NCI-H82 (cell line): ENCODE results near the gene RGS6.

Experiments
- DNase-seq: peaks from one replicate; lab custom pipeline; 2025; lab: John Stamatoyannopoulos, UW

The RGS6 gene

GRCh38 chr14:71947947-71948500, 15.8 kb downstream of the RGS6 start:
- no peak for DNase-seq

- no peak for DNase-seq
Observed at GRCh38 chr14:71952381-71953363, 20.4 kb downstream of the RGS6 start.

- peak; percentile 66 for DNase-seq
Observed at GRCh38 chr14:71956920-71957563, 24.8 kb downstream of the RGS6 start.

GRCh38 chr14:71959055-71959454, 26.8 kb downstream of the RGS6 start:
- DNase-seq = no peak

- peak; percentile 58 for DNase-seq
Observed at GRCh38 chr14:71960494-71961353, 28.5 kb downstream of the RGS6 start.

GRCh38 chr14:71961972-71962371, 29.7 kb downstream of the RGS6 start:
- DNase-seq = no peak

DNA sequence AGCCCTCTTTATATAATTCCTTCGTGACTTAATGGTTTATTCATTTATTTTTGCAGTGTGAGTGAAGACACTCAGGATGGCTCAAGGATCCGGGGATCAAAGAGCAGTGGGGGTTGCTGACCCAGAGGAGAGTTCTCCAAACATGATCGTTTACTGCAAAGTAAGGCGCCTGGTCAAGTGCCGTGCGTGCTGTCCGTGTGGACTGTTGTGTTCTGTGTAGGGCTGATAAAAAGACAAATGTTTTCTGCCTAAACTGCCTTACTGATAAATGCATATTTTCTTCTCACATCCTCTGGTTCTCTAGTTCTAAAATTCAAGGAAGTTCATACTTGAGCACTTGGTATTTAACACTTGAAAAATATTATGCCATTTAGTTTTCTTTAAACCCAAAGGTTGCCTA, 32.5 kb downstream of the RGS6 start:
- DNase-seq = no peak

- no peak for DNase-seq
Observed at GRCh38 chr14:71966528-71966927, 34.3 kb downstream of the RGS6 start.

DNA sequence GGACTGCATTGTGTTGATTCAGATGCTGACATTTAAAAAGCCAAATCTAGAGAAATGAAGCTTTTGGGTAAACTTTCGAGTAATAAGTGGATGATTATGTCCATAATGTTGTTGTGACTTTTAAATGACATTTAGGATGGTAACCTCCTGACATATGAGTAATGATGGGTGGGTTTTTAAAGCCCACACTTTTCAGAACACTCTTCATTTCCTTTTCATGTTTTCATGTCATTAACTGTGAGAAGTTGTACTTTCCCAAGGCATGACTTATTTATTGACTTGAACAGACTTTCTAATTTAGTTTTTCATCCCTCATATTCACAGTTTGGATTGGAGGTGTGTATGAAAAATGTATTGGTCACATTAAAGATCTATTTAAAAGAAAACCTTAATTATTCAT, 35.5 kb downstream of the RGS6 start:
- no peak for DNase-seq

GRCh38 chr14:71970272-71970671, 38.0 kb downstream of the RGS6 start:
- DNase-seq = no peak

DNA sequence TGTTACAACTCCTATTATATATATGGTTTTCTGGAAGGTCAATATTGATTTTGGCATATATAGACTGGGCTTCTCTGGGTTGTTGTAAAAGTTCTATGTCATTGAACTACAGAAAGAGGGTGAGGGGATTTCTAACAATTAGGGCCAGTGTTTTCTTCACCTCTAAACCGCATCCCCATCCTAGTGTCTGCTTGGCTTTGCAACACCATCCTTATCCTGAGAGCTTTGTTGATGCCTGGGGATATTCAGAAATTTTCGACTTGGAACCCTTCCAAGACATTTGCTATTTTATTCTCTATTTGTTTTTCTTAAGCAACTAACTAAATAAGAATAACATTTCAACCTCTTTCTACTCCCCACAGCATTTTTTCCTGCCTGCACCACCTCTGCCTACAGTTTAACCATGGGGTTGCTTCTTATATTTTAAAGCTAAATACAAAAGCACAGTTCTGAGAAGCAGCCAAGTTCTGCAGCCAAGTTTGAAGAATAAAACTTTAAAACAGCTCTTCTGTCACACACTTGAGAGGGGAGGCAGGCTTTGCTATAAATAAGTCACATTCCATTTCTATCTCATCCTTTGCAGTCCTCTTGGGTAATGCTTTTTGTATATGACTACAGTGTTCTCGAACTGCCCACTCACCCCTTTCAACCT, 53.4 kb downstream of the RGS6 start:
- no peak for DNase-seq

- no peak for DNase-seq
Observed at GRCh38 chr14:71988476-71988875, 56.2 kb downstream of the RGS6 start.

- DNase-seq = no peak
Observed at GRCh38 chr14:71988939-71989338, 56.7 kb downstream of the RGS6 start.

- no peak for DNase-seq
Observed at GRCh38 chr14:71994416-71994815, 62.2 kb downstream of the RGS6 start.

DNA sequence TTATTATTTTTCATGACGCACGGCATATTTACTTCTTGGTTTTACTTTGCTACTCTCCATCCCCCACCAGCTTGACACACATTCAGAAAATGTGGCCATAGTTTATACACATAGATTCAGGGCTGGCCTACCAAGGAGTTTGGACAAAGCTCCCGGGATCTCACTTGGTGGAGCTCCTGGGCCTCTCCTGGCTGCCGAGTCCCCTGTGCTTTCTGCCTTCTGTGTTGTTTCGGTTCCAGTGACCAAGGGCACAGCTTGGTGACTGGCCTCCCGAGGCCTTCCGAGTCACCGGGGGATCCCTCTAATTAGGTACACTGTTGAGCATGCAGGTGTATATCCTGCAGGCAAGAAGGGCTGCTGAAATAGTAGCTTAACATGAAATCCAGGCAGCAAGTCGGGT, 63.5 kb downstream of the RGS6 start:
- DNase-seq = no peak

- no peak for DNase-seq
Observed at GRCh38 chr14:71996610-71997009, 64.4 kb downstream of the RGS6 start.

- no peak for DNase-seq
Observed at GRCh38 chr14:72000907-72001306, 68.7 kb downstream of the RGS6 start.

- no peak for DNase-seq
Observed at GRCh38 chr14:72002731-72003130, 70.5 kb downstream of the RGS6 start.

DNA sequence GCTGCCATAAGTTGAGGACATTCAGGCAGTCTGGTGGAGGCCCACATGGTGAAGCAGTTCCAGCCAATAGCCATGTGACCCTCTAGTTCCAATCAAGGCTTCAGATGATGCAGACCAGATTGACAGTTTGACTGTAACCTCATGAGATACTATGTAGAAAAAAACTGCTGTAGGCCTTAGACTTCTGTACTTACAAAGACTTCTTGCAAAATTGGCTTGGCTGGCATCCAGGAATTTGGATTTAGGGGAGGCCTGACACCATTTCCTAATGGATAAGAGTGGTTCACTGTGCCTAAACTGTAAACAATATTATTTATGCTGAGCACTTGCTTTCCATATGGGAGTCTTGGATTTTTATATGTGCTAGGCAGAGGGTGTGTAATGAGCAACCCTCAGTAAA, 76.4 kb downstream of the RGS6 start:
- peak; percentile 73 for DNase-seq

- no peak for DNase-seq
Observed at GRCh38 chr14:72010474-72010873, 78.2 kb downstream of the RGS6 start.

DNA sequence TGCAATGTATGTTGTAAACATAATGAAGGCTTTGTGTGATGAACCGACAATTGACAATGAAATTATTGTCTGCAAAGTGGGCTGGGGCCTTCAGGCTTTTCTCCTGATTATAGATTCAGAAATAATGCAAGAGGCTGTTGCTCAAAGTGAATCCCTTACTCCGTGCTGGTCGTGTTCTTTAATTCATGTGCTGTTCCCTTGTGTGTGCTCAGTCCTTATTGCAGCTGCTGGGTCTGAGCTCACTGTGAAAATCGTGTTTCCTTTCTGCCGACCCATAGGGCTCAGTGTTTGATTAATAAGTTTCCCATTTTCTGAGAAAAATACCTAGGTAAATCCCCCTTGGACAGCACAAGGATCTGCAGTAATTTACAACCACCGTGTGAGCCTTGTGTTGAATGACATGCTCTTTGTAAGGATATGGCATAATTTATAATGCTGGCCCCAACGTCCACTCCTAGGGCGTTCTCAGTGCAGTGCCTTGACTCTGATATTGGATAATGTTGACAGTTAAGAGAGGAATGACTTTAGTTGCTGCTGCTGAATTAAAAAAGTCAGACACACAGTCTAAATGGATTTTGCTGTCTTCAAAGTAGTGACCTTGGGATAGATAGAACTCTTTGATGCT, 81.6 kb downstream of the RGS6 start:
- DNase-seq = no peak
